Uterus (tissue), 2 donors: ENCODE measurements around the gene DMRT3.

Source experiments
- POLR2A ChIP-seq, 2 donors: fragments of 450-650 bp; IDR thresholded peaks; one replicate each; pipeline ENCODE4 v1.6.1; 2016; ENCODE audit warnings: antibody characterized with exemption in 2 of 2, mild to moderate bottlenecking in 1 of 2, moderate library complexity in 1 of 2
- TF ChIP-seq, protein P1 (sequence below), 4 experiments: fragments of 200-600 bp in 2 of 4; fragments of 450-650 bp in 2 of 4; sonication (generic) in 2 of 4; IDR thresholded peaks; one replicate each; pipeline ENCODE4 v1.5.1; 2016 to 2019; ENCODE audit warnings: antibody characterized with exemption in 4 of 4, mild to moderate bottlenecking in 2 of 4, moderate library complexity in 1 of 4

GRCh38 chr9:974031-974995 lies 2.1 kb upstream of the DMRT3 start:
- TF ChIP-seq, protein P1, sequence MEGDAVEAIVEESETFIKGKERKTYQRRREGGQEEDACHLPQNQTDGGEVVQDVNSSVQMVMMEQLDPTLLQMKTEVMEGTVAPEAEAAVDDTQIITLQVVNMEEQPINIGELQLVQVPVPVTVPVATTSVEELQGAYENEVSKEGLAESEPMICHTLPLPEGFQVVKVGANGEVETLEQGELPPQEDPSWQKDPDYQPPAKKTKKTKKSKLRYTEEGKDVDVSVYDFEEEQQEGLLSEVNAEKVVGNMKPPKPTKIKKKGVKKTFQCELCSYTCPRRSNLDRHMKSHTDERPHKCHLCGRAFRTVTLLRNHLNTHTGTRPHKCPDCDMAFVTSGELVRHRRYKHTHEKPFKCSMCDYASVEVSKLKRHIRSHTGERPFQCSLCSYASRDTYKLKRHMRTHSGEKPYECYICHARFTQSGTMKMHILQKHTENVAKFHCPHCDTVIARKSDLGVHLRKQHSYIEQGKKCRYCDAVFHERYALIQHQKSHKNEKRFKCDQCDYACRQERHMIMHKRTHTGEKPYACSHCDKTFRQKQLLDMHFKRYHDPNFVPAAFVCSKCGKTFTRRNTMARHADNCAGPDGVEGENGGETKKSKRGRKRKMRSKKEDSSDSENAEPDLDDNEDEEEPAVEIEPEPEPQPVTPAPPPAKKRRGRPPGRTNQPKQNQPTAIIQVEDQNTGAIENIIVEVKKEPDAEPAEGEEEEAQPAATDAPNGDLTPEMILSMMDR (IDR thresholded peaks at IDR 0.05) = no peak
- TF ChIP-seq POLR2A (IDR thresholded peaks at IDR 0.05) = no peak
